ENCODE measurements around the gene VSX1.

DNA sequence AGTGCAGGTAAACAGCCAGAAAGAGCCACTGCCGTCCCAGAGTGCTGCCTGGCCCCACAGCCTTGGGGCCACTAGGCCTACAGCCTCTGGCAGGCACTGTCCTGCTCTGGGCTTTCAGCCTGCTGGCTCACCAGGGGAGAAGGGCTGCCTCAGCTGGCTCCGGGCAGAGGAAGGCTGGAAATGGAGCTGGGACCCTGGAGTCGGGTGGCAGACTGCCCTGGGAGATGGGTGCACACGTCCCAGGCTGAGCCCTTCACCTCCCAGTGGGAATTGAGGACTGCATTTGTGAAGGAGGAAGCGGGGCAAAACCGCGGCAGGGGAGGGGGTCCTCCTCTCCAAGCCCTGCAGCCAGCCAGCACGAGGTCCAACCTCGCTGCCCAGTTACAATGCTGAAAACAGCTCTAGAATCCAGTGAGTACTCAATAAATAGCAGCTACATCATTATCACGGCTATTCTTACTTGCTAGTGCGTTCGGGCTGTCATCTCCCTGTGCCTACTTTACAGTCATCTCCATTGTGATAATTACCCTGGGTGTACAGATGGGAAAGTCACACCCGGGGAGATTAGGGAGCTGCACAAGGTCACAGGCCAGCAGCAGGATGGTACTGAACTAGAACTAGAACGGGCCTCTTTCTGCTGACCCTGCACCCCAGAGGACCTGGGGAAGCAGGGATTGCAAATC lies 37.1 kb downstream of the VSX1 start:
- no peak for TF ChIP-seq POLR2AphosphoS5 (IDR thresholded peaks at IDR 0.05)
- TF ChIP-seq, protein P1, sequence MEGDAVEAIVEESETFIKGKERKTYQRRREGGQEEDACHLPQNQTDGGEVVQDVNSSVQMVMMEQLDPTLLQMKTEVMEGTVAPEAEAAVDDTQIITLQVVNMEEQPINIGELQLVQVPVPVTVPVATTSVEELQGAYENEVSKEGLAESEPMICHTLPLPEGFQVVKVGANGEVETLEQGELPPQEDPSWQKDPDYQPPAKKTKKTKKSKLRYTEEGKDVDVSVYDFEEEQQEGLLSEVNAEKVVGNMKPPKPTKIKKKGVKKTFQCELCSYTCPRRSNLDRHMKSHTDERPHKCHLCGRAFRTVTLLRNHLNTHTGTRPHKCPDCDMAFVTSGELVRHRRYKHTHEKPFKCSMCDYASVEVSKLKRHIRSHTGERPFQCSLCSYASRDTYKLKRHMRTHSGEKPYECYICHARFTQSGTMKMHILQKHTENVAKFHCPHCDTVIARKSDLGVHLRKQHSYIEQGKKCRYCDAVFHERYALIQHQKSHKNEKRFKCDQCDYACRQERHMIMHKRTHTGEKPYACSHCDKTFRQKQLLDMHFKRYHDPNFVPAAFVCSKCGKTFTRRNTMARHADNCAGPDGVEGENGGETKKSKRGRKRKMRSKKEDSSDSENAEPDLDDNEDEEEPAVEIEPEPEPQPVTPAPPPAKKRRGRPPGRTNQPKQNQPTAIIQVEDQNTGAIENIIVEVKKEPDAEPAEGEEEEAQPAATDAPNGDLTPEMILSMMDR (IDR thresholded peaks at IDR 0.05) = no peak

Measured in stomach (tissue), 4 donors.